Adrenal gland (tissue), 12 donors: ENCODE data around the gene STRADA. TPM values are rescaled to one million over a fixed set of nuclear protein-coding genes. Genes with fewer than 3 reads are reported as not detected.

Source experiments
- DNase-seq, 7 donors: peaks; one replicate each; pipeline ENCODE4 v3.0.0-alpha.2; 2019 to 2020
- H3K27ac ChIP-seq, 5 donors: fragments of 200-600 bp; sonication (generic) in 4 of 5; 1 replicate in 3 of 5; 2 replicates in 2 of 5; pipeline versions ENCODE4 v1.5.1 to v1.8.0; 2016 to 2020; ENCODE audit warnings: mild to moderate bottlenecking in 1 of 5
- H3K27me3 ChIP-seq: fragments of 200-600 bp; 2 replicates; pipeline ENCODE4 v1.8.0; 2021
- H3K36me3 ChIP-seq, 2 donors: fragments of 200-600 bp; replicated peaks in 1 of 2; 1 replicate in 1 of 2; 2 replicates in 1 of 2; pipeline versions ENCODE4 v1.5.1 to v1.8.0; 2018 to 2022
- H3K4me1 ChIP-seq, 2 donors: fragments of 200-600 bp; replicated peaks in 1 of 2; 1 replicate in 1 of 2; 2 replicates in 1 of 2; pipeline versions ENCODE4 v1.5.1 to v1.8.0; 2018 to 2021
- H3K4me3 ChIP-seq, 4 donors: fragments of 200-600 bp; sonication (generic) in 3 of 4; one replicate each; pipeline ENCODE4 v1.5.1; 2016 to 2018
- H3K9me3 ChIP-seq, 3 donors: fragments of 200-600 bp; sonication (generic) in 1 of 3; replicated peaks in 1 of 3; 1 replicate in 2 of 3; 2 replicates in 1 of 3; pipeline versions ENCODE4 v1.5.1 to v1.8.0; 2016 to 2021
- CTCF ChIP-seq, 6 experiments: fragments of 450-650 bp in 4 of 6; fragments of 200-600 bp in 2 of 6; sonication (generic) in 1 of 6; IDR thresholded peaks; 1 replicate in 5 of 6; 2 replicates in 1 of 6; pipeline versions ENCODE4 v1.5.1 to v1.8.0; 2016 to 2021; ENCODE audit warnings: antibody characterized with exemption in 6 of 6, mild to moderate bottlenecking in 2 of 6, moderate library complexity in 1 of 6
- POLR2A ChIP-seq, 2 donors: fragments of 450-650 bp; IDR thresholded peaks; one replicate each; pipeline ENCODE4 v1.6.1; 2017; ENCODE audit warnings: antibody characterized with exemption in 2 of 2, mild to moderate bottlenecking in 2 of 2, moderate library complexity in 1 of 2
- WGBS, 4 donors: extraction: QIAGEN DNeasy Blood & Tissue Kit in 2 of 4; methylation state at CpG; one replicate each; pipeline versions ENCODE4 v1.1.5 to v1.1.7; 2013 to 2017; 5-methylcytosine and 5-hydroxymethylcytosine counted together
- intact Hi-C, 2 donors: fragments of 100-400 bp; cut with DNase I; formaldehyde crosslinking; loops; one replicate each; pipeline versions ENCODE4 v1.14.1 to v1.15.0; 2022 to 2023
- polyA plus RNA-seq, 3 donors: library from polyadenylated mRNA; stranded (reverse); fragments of 200-250 nt in 2 of 3; fragments of 350-450 nt in 1 of 3; fragmentation: Illumina TruSeq in 1 of 3; extraction: RNeasy Lipid Tissue Mini Kit (QIAGEN cat#74804) in 1 of 3; gene quantifications; one replicate each; pipeline ENCODE4 v1.2.3, GENCODE V29; 2013 to 2014
- total RNA-seq, 9 donors: library from RNA; depleted of rRNA in 4 of 9; stranded (reverse); fragments of >200 nt in 4 of 9; fragments of 120-200 nt in 1 of 9; fragmentation: NEBNext Ultra II Directional in 1 of 9; extraction: Animal tissue kit (Norgen Biotek cat#: 25700) in 1 of 9; gene quantifications; one replicate each; pipeline versions ENCODE4 v1.1.0 to v1.2.4, GENCODE V29; 2013 to 2023
- donor health status: healthy with polysubstance abuse.
- donor health status: Bipolar disorder and iron deficiency.
- donor health status: DM: yes; HTN: yes; CAD: no.
- donor health status: DM: no; HTN: no; CAD: no.
- donor health status: DM: no; HTN: no; CAD: no.
- donor health status: DM: yes; HTN: yes; CAD: no.

Gene STRADA
- total and polyA plus RNA-seq, 12 donors: 16.7 to 91.1 (median 37.5) TPM

GRCh38 chr17:63692195-63692816, 49.3 kb downstream of the STRADA start:
- H3K4me1 ChIP-seq: no peaks in the 10 kb centered on the region

GRCh38 chr17:63689479-63689878, 52.1 kb downstream of the STRADA start:
- intact Hi-C loops: no loop called here
- H3K4me1 ChIP-seq: peaks cover 0 to 9% of the 10 kb centered on the region in 2 donors
- H3K36me3 ChIP-seq: peaks cover 0 to 69% of the 10 kb centered on the region in 2 donors
- H3K4me3 ChIP-seq: no peak overlapping the region
- DNase-seq: no peak
- H3K27me3 ChIP-seq: no peaks in the 10 kb centered on the region
- no peaks in the 10 kb centered on the region for H3K9me3 ChIP-seq
- 88 to 98% (median 96%) methylated on average over 8 to 14 of the region's 14 CpGs for WGBS, 4 donors
- no peak overlapping the region for H3K27ac ChIP-seq
- TF ChIP-seq POLR2A (IDR thresholded peaks at IDR 0.05) (no peak), CTCF (IDR thresholded peaks at IDR 0.05) (no peak)

More at GRCh38 chr17:63692195-63692816, 49.3 kb downstream of the STRADA start:
- 94 to 100% (median 95%) methylated on average over 11 of the region's 11 CpGs for WGBS, 4 donors
- TF ChIP-seq CTCF (IDR thresholded peaks at IDR 0.05): no peak
- TF ChIP-seq POLR2A (IDR thresholded peaks at IDR 0.05): no peak
- H3K36me3 ChIP-seq: peaks cover 0 to 69% of the 10 kb centered on the region in 2 donors
- H3K4me3 ChIP-seq: no peak overlapping the region
- DNase-seq: no peak
- no peaks in the 10 kb centered on the region for H3K27me3 ChIP-seq
- no peak overlapping the region for H3K27ac ChIP-seq
- intact Hi-C loops: loop anchor here in 1 of 2 donors (10.0 kb wide), 1 partner anchor 68 kb away; the partner anchor contains the start of gene MAP3K3
- no peaks in the 10 kb centered on the region for H3K9me3 ChIP-seq

- intact Hi-C loops: no loop called here
- no peak overlapping the region for H3K27ac ChIP-seq
- no peaks in the 10 kb centered on the region for H3K9me3 ChIP-seq
- DNase-seq: no peak
- H3K4me3 ChIP-seq: no peak overlapping the region
- H3K36me3 ChIP-seq: peaks cover 0 to 60% of the 10 kb centered on the region in 2 donors
- WGBS, 4 donors: 80 to 88% (median 87%) methylated on average over 10 to 12 of the region's 12 CpGs
- H3K4me1 ChIP-seq: peaks cover 0 to 9% of the 10 kb centered on the region in 2 donors
- no peaks in the 10 kb centered on the region for H3K27me3 ChIP-seq
- no peak for TF ChIP-seq POLR2A (IDR thresholded peaks at IDR 0.05)
- no peak for TF ChIP-seq CTCF (IDR thresholded peaks at IDR 0.05)
Measured at GRCh38 chr17:63688396-63689020, 53.1 kb downstream of the STRADA start.

GRCh38 chr17:63686138-63686685, 55.4 kb downstream of the STRADA start:
- peaks cover 6 to 10% of the 10 kb centered on the region in 2 donors for H3K4me1 ChIP-seq
- intact Hi-C loops: no loop called here
- no peak for DNase-seq
- H3K9me3 ChIP-seq: no peaks in the 10 kb centered on the region
- no peaks in the 10 kb centered on the region for H3K27me3 ChIP-seq
- H3K36me3 ChIP-seq: peaks cover 0 to 58% of the 10 kb centered on the region in 2 donors
- no peak overlapping the region for H3K4me3 ChIP-seq
- WGBS, 4 donors: 94 to 98% (median 98%) methylated on average over 3 of the region's 3 CpGs
- TF ChIP-seq POLR2A (IDR thresholded peaks at IDR 0.05): no peak
- TF ChIP-seq CTCF (IDR thresholded peaks at IDR 0.05): no peak
- H3K27ac ChIP-seq: no peak overlapping the region
